ENCODE measurements around the gene LURAP1L.

LURAP1L gene

GRCh38 chr9:12777121-12778022 lies 2.6 kb downstream of the LURAP1L start:
- peak; percentile 30 for DNase-seq

- no peak for DNase-seq
Measured at GRCh38 chr9:12778389-12778788, 3.6 kb downstream of the LURAP1L start.

- no peak for DNase-seq
Measured at GRCh38 chr9:12781226-12781733, 6.5 kb downstream of the LURAP1L start.

GRCh38 chr9:12783767-12784460 lies 9.1 kb downstream of the LURAP1L start:
- no peak for DNase-seq

GRCh38 chr9:12784461-12785259 lies 9.8 kb downstream of the LURAP1L start:
- peak; percentile 47 for DNase-seq

GRCh38 chr9:12785260-12785770 lies 10.5 kb downstream of the LURAP1L start:
- DNase-seq: no peak

GRCh38 chr9:12785941-12786340 lies 11.1 kb downstream of the LURAP1L start:
- DNase-seq: no peak

GRCh38 chr9:12790001-12790400 lies 15.2 kb downstream of the LURAP1L start:
- DNase-seq: no peak

GRCh38 chr9:12790883-12791282 lies 16.1 kb downstream of the LURAP1L start:
- no peak for DNase-seq

GRCh38 chr9:12794101-12794799 lies 19.4 kb downstream of the LURAP1L start:
- DNase-seq: no peak

- DNase-seq: no peak
Measured at GRCh38 chr9:12796601-12797000, 21.8 kb downstream of the LURAP1L start.

- DNase-seq: no peak
Measured at GRCh38 chr9:12797037-12797436, 22.2 kb downstream of the LURAP1L start.

GRCh38 chr9:12798066-12798770 lies 23.4 kb downstream of the LURAP1L start:
- DNase-seq: peak; percentile 37

- no peak for DNase-seq
Measured at GRCh38 chr9:12801187-12801586, 26.4 kb downstream of the LURAP1L start.

- no peak for DNase-seq
Measured at GRCh38 chr9:12801663-12802062, 26.8 kb downstream of the LURAP1L start.

- DNase-seq: no peak
Measured at GRCh38 chr9:12802093-12802492, 27.3 kb downstream of the LURAP1L start.

GRCh38 chr9:12808569-12808968 lies 33.7 kb downstream of the LURAP1L start:
- DNase-seq: no peak

- no peak for DNase-seq
Measured at GRCh38 chr9:12809720-12810119, 34.9 kb downstream of the LURAP1L start.

- no peak for DNase-seq
Measured at GRCh38 chr9:12811935-12812334, 37.1 kb downstream of the LURAP1L start.

- DNase-seq: no peak
Measured at GRCh38 chr9:12812710-12813109, 37.9 kb downstream of the LURAP1L start.

GRCh38 chr9:12813533-12813932 lies 38.7 kb downstream of the LURAP1L start:
- DNase-seq: no peak
